GM11168 (cell line): Measurements from ENCODE around the gene PTS.

Experiments used
- in situ Hi-C: fragments of 300-500 bp; cut with MboI; formaldehyde crosslinking; loops from one replicate; pipeline ENCODE4 v1.12.0; 2022; ENCODE audit warnings: low sequenced_read_pairs; ENCODE audit not compliant: unreplicated experiment

The PTS gene

GRCh38 chr11:112219476-112220232 lies 6.6 kb upstream of the PTS start:
- in situ Hi-C loops, result loop anchor here (5.0 to 25.0 kb wide), 2 partner anchors 63 to 343 kb away; no protein-coding TSS in a partner anchor

GRCh38 chr11:112221274-112221835 lies 4.9 kb upstream of the PTS start:
- in situ Hi-C loops, result loop anchor here (5.0 to 25.0 kb wide), 2 partner anchors 61 to 341 kb away; no protein-coding TSS in a partner anchor

- in situ Hi-C loops, result loop anchor here (5.0 to 25.0 kb wide), 2 partner anchors 60 to 340 kb away; no protein-coding TSS in a partner anchor
Observed at GRCh38 chr11:112222303-112222702, 3.9 kb upstream of the PTS start.

- in situ Hi-C loops, result loop anchor here (5.0 to 25.0 kb wide), 2 partner anchors 59 to 339 kb away; no protein-coding TSS in a partner anchor
Observed at GRCh38 chr11:112223121-112223520, 3.1 kb upstream of the PTS start.

GRCh38 chr11:112223754-112224532 lies 2.3 kb upstream of the PTS start:
- in situ Hi-C loops, result loop anchor here (5.0 to 25.0 kb wide), 2 partner anchors 58 to 338 kb away; no protein-coding TSS in a partner anchor

GRCh38 chr11:112225753-112226061 lies 521 bp upstream of the PTS start:
- in situ Hi-C loops, result no loop called here

GRCh38 chr11:112226831-112227401 lies 688 bp downstream of the PTS start:
- in situ Hi-C loops, result no loop called here

- in situ Hi-C loops, result no loop called here
Observed at GRCh38 chr11:112227471-112227870, 1.2 kb downstream of the PTS start.

GRCh38 chr11:112228706-112229105 lies 2.5 kb downstream of the PTS start:
- in situ Hi-C loops, result no loop called here

GRCh38 chr11:112229159-112229558 lies 2.9 kb downstream of the PTS start:
- in situ Hi-C loops, result no loop called here

- in situ Hi-C loops, result no loop called here
Observed at GRCh38 chr11:112229746-112230433, 3.7 kb downstream of the PTS start.

GRCh38 chr11:112231952-112232351 lies 5.7 kb downstream of the PTS start:
- in situ Hi-C loops, result no loop called here

GRCh38 chr11:112235750-112236390 lies 9.6 kb downstream of the PTS start:
- in situ Hi-C loops, result no loop called here

GRCh38 chr11:112237451-112237850 lies 11.2 kb downstream of the PTS start:
- in situ Hi-C loops, result no loop called here

- in situ Hi-C loops, result no loop called here
Observed at GRCh38 chr11:112238041-112238440, 11.8 kb downstream of the PTS start.

- in situ Hi-C loops, result no loop called here
Observed at GRCh38 chr11:112241486-112241885, 15.3 kb downstream of the PTS start.

GRCh38 chr11:112247201-112247600 lies 21.0 kb downstream of the PTS start:
- in situ Hi-C loops, result no loop called here

GRCh38 chr11:112248201-112248600 lies 22.0 kb downstream of the PTS start:
- in situ Hi-C loops, result no loop called here

GRCh38 chr11:112249871-112250610 lies 23.8 kb downstream of the PTS start:
- in situ Hi-C loops, result no loop called here
